ENCODE data around the gene CEL. TPM values are rescaled to one million over a fixed set of nuclear protein-coding genes. Genes with fewer than 3 reads are reported as not detected.
"Not testable (repeated sequence)": the region's sequence is repeated elsewhere in the genome, so short reads cannot be mapped to it uniquely, and the experiment has no call there.

CEL gene
- total and polyA plus RNA-seq, 4 donors, result 1.5 to 4.5 (median 3.8) TPM

DNA sequence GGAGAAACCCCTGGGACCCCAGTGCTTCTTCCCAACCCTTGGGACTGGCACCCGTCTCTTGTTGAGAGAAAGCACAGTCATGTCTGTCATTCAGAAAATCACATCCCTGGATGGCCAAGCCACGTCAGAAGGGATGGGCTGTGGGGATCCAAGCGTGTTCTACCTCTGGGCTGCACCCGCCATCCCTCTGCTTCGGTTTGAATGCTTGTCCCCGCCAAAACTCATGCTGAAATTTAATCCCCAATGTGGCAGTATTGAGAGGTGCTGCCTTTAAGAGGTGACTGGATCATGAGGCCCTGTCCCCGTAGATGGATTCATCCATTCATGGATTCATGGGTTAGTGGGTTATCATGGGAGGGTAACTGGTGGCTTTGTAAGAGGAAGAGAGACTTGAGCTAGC is 27.0 kb downstream of the CEL start:
- no peak overlapping the region for H3K27ac ChIP-seq (ENCODE audit: low read depth in 1 of 2, low read length in 2 of 2)
- 85 to 92% methylated on average over 7 of the region's 7 CpGs for WGBS, 2 donors
- no peak for ATAC-seq (ENCODE audit: low FRiP score)
- no peaks in the 10 kb centered on the region for H3K9me3 ChIP-seq (ENCODE audit: control insufficient read depth, low read length)
- intact Hi-C loops (cut with DNase I), result no loop called here
- DNase-seq, result no peak
- no peaks in the 10 kb centered on the region for H3K4me1 ChIP-seq (ENCODE audit: control insufficient read depth in 1 of 2, insufficient read depth in 2 of 2, low read length in 2 of 2)
- H3K36me3 ChIP-seq (ENCODE audit: control insufficient read depth in 1 of 2, insufficient read depth in 2 of 2, low read length in 1 of 2), result no peaks in the 10 kb centered on the region
- H3K4me3 ChIP-seq (ENCODE audit: low read length in 2 of 2), result no peak overlapping the region
- H3K27me3 ChIP-seq (ENCODE audit: control insufficient read depth in 1 of 2, insufficient read depth in 2 of 2, low read length in 1 of 2), result no peaks in the 10 kb centered on the region

DNA sequence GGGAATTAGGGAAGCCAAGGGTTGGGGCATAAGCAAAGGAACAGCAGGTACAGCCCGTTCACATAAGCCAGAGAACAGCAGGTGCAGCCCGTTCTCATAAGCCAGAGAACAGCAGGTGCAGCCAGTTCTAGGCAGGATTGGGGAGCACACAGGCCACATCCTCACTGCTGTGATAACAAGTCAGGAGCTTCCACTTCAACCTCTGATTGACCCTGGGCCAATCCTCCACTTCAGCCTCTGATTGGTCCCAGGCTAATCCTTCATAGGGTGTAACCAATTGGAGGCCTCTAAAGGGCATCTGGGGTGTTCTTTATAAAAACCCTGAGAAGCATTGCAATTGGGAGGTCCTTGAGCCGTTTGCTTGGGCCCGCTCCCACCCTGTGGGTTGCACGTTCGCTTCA is 27.5 kb downstream of the CEL start:
- ATAC-seq (ENCODE audit: low FRiP score) (no peak), DNase-seq (no peak)
- H3K4me3 ChIP-seq (ENCODE audit: low read length in 2 of 2), result no peak overlapping the region
- no peaks in the 10 kb centered on the region for H3K36me3 ChIP-seq (ENCODE audit: control insufficient read depth in 1 of 2, insufficient read depth in 2 of 2, low read length in 1 of 2)
- no peak overlapping the region for H3K27ac ChIP-seq (ENCODE audit: low read depth in 1 of 2, low read length in 2 of 2)
- H3K9me3 ChIP-seq (ENCODE audit: control insufficient read depth, low read length), result no peaks in the 10 kb centered on the region
- H3K4me1 ChIP-seq (ENCODE audit: control insufficient read depth in 1 of 2, insufficient read depth in 2 of 2, low read length in 2 of 2), result no peaks in the 10 kb centered on the region
- no peaks in the 10 kb centered on the region for H3K27me3 ChIP-seq (ENCODE audit: control insufficient read depth in 1 of 2, insufficient read depth in 2 of 2, low read length in 1 of 2)
- intact Hi-C loops (cut with DNase I), result no loop called here
- 85 to 88% methylated on average over 6 of the region's 6 CpGs for WGBS, 2 donors

DNA sequence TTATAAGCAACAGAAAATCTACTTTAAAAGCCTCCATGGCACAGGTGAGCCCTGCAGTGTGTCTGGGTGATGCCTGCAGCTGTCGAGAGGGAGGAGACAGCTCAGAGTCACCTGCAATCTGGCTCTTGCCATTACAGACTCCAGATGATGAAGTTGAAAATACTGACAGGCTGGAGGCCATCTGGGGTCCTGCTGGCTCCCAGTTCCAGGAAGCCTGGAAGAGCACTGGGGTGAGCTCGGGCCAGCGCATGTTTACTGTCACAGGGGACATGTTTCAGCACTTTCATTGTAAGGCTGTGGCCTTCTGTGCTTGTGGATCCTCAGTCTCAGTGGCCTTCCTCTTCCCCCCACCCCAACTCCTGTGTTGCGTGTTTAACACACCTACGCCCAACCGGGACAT is 28.4 kb downstream of the CEL start:
- H3K9me3 ChIP-seq (ENCODE audit: control insufficient read depth, low read length), result no peaks in the 10 kb centered on the region
- no peak for ATAC-seq (ENCODE audit: low FRiP score)
- no peaks in the 10 kb centered on the region for H3K27me3 ChIP-seq (ENCODE audit: control insufficient read depth in 1 of 2, insufficient read depth in 2 of 2, low read length in 1 of 2)
- H3K27ac ChIP-seq (ENCODE audit: low read depth in 1 of 2, low read length in 2 of 2), result no peak overlapping the region
- no peaks in the 10 kb centered on the region for H3K4me1 ChIP-seq (ENCODE audit: control insufficient read depth in 1 of 2, insufficient read depth in 2 of 2, low read length in 2 of 2)
- intact Hi-C loops (cut with DNase I), result no loop called here
- no peak overlapping the region for H3K4me3 ChIP-seq (ENCODE audit: low read length in 2 of 2)
- 62 to 81% methylated on average over 5 to 6 of the region's 6 CpGs for WGBS, 2 donors
- DNase-seq, result no peak
- no peaks in the 10 kb centered on the region for H3K36me3 ChIP-seq (ENCODE audit: control insufficient read depth in 1 of 2, insufficient read depth in 2 of 2, low read length in 1 of 2)

DNA sequence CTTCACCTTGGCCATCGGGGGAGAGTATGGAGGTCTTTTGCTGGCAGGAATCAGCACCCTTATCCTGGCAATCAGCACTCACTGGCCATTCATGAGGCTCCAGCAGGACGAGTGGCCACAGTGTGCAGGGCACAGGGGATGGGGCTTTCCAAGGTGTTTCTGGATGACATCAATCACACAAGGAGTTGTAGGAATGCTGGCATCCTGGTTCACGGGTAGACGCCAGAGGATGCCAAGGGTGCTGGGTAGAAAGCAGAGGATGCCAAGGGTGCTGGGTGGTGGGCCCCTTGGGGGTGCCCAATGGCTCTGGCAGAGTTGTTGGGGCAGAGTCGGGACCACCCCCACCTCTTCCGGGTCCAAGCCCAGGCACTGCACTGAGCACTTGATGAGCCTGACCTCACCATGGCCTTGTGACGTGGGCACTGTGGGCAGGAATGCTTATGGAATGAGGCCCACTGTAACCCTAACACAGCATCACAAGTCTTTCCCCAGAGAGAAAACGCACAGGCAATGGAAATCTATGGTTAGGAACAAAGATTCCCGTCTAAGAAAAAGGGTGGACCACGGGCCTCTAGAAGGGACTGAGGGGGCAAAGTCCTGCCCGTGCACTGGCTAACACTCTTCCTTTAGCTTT is 29.1 kb downstream of the CEL start:
- ATAC-seq (ENCODE audit: low FRiP score) (no peak), DNase-seq (no peak)
- intact Hi-C loops (cut with DNase I), result no loop called here

DNA sequence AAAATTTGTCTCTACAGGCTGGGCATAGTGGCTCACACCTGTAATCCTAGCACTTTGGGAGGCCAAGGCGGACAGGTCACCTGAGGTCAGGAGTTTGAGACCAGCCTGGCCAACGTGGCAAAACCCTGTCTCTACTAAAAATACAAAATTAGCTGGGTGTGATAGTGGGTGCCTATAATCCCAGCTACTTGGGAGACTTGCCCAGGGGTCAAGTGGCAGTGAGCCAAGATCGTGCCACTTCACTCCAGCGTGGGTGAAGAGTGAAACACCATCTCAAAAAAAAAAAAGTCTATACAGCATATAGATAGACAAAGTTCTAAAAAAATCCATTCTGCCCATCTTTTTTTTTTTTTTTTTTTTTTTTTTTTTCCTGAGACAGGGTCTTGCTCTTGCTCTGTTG is 32.6 kb downstream of the CEL start:
- H3K27me3 ChIP-seq (ENCODE audit: control insufficient read depth in 1 of 2, insufficient read depth in 2 of 2, low read length in 1 of 2); DNase-seq; H3K36me3 ChIP-seq (ENCODE audit: control insufficient read depth in 1 of 2, insufficient read depth in 2 of 2, low read length in 1 of 2); ATAC-seq (ENCODE audit: low FRiP score); H3K27ac ChIP-seq (ENCODE audit: low read depth in 1 of 2, low read length in 2 of 2); H3K4me1 ChIP-seq (ENCODE audit: control insufficient read depth in 1 of 2, insufficient read depth in 2 of 2, low read length in 2 of 2); H3K4me3 ChIP-seq (ENCODE audit: low read length in 2 of 2); H3K9me3 ChIP-seq (ENCODE audit: control insufficient read depth, low read length); intact Hi-C loops (cut with DNase I): not testable (repeated sequence)
- 76 to 77% methylated on average over 4 of the region's 4 CpGs for WGBS, 2 donors

More for the DNA sequence above, 29.1 kb downstream of the CEL start:
- Histone ChIP-seq H3K4me3 (ENCODE audit: low read length in 2 of 2) (no peak overlapping the region), H3K27me3 (ENCODE audit: control insufficient read depth in 1 of 2, insufficient read depth in 2 of 2, low read length in 1 of 2) (no peaks in the 10 kb centered on the region), H3K4me1 (ENCODE audit: control insufficient read depth in 1 of 2, insufficient read depth in 2 of 2, low read length in 2 of 2) (no peaks in the 10 kb centered on the region), H3K36me3 (ENCODE audit: control insufficient read depth in 1 of 2, insufficient read depth in 2 of 2, low read length in 1 of 2) (no peaks in the 10 kb centered on the region), H3K9me3 (ENCODE audit: control insufficient read depth, low read length) (no peaks in the 10 kb centered on the region), H3K27ac (ENCODE audit: low read depth in 1 of 2, low read length in 2 of 2) (no peak overlapping the region)
- 66 to 76% methylated on average over 11 of the region's 11 CpGs for WGBS, 2 donors

DNA sequence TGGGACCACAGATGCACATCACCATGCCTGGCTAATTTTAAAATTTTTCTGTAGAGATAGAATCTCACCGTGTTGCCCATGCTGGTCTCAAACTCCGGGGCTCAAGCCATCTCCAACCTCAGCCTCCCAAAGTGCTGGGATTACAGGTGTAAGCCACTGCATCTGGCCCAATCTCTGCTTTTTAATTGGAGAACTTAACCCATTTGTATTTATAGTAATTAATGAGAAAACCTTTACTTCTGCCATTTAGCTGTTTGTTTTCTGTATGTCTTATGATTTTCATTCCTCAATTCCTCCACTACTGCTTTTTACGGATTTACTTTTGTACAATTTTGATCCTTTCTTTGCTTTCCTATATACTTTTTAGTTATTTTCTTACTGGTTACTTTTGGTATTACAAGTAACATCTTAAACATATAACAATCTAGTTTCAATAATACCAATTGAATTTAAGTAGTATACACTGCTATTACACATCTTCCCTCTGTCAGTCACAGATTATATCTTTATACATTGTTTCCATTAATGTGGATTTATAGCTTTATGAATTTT is 33.1 kb downstream of the CEL start:
- Histone ChIP-seq H3K36me3 (ENCODE audit: control insufficient read depth in 1 of 2, insufficient read depth in 2 of 2, low read length in 1 of 2) (peaks cover 3 to 7% of the 10 kb centered on the region in 2 donors), H3K27me3 (ENCODE audit: control insufficient read depth in 1 of 2, insufficient read depth in 2 of 2, low read length in 1 of 2) (no peaks in the 10 kb centered on the region), H3K4me1 (ENCODE audit: control insufficient read depth in 1 of 2, insufficient read depth in 2 of 2, low read length in 2 of 2) (no peaks in the 10 kb centered on the region), H3K27ac (ENCODE audit: low read depth in 1 of 2, low read length in 2 of 2) (no peak overlapping the region), H3K4me3 (ENCODE audit: low read length in 2 of 2) (no peak overlapping the region), H3K9me3 (ENCODE audit: control insufficient read depth, low read length) (no peaks in the 10 kb centered on the region)
- ATAC-seq (ENCODE audit: low FRiP score) (no peak), DNase-seq (no peak)
- intact Hi-C loops (cut with DNase I), result no loop called here
- WGBS, 2 donors, result 95 to 97% methylated on average over 3 of the region's 3 CpGs

DNA sequence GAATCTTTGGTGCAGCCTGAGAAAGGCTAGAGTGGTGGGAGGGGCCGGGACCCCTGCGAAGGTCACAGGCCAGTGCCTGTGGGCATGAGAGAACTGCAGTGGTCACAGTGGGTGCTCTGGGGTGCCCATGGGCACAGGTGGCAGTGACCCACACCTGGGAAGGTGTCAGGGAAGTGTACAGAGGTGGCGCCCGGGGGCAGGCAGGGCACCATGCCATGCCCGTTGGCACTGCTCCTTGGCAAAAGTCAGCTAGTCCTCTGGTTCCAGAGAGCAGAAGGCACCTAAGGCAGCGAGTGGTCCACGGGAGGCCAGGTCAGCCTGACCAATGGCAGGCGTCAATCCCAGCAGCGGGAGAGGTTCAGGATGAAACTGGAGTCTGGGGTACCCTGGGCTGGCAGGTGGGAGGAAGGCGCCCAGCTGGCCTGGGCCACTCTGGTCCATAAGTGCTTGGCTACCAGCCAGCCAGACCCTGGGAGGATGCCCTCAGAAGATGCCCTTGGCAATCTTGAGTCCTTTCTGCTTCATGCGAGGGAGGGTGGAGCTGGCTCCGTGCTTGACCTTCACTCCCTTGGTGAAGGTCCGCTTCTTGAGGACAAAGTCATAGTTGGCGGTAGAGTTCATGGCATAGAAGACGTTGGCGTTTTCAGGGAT is 36.4 kb downstream of the CEL start:
- WGBS, 2 donors, result 87 to 90% methylated on average over 16 of the region's 16 CpGs
- Histone ChIP-seq H3K27ac (ENCODE audit: low read depth in 1 of 2, low read length in 2 of 2) (no peak overlapping the region), H3K36me3 (ENCODE audit: control insufficient read depth in 1 of 2, insufficient read depth in 2 of 2, low read length in 1 of 2) (peaks cover 7 to 14% of the 10 kb centered on the region in 2 donors), H3K4me3 (ENCODE audit: low read length in 2 of 2) (no peak overlapping the region), H3K27me3 (ENCODE audit: control insufficient read depth in 1 of 2, insufficient read depth in 2 of 2, low read length in 1 of 2) (no peaks in the 10 kb centered on the region), H3K4me1 (ENCODE audit: control insufficient read depth in 1 of 2, insufficient read depth in 2 of 2, low read length in 2 of 2) (no peaks in the 10 kb centered on the region), H3K9me3 (ENCODE audit: control insufficient read depth, low read length) (no peaks in the 10 kb centered on the region)
- ATAC-seq (ENCODE audit: low FRiP score) (no peak), DNase-seq (peak in 1 of 2 donors; percentile 55)
- intact Hi-C loops (cut with DNase I), result no loop called here

DNA sequence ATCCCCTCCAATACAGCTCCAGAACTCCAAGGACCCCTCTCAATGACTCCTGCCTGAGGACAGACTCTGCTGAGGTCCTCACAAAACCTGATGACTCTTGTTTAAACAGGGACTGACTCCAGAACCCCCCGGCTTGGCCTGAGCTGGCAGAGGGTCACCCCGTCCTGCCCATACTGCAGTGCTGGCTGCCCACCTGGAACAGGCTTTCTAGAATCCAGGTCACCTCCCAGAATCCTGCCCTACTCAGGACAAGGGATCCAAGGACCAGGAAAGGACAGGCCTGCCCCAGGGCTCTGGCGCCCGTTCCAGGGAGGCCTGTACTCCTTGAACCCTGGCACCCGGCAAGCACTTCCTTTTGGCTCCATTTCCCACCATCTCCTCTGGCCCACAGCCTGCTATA is 37.1 kb downstream of the CEL start:
- Histone ChIP-seq H3K4me3 (ENCODE audit: low read length in 2 of 2) (no peak overlapping the region), H3K27ac (ENCODE audit: low read depth in 1 of 2, low read length in 2 of 2) (no peak overlapping the region), H3K9me3 (ENCODE audit: control insufficient read depth, low read length) (no peaks in the 10 kb centered on the region), H3K4me1 (ENCODE audit: control insufficient read depth in 1 of 2, insufficient read depth in 2 of 2, low read length in 2 of 2) (no peaks in the 10 kb centered on the region), H3K36me3 (ENCODE audit: control insufficient read depth in 1 of 2, insufficient read depth in 2 of 2, low read length in 1 of 2) (peaks cover 7 to 14% of the 10 kb centered on the region in 2 donors), H3K27me3 (ENCODE audit: control insufficient read depth in 1 of 2, insufficient read depth in 2 of 2, low read length in 1 of 2) (no peaks in the 10 kb centered on the region)
- intact Hi-C loops (cut with DNase I), result no loop called here
- WGBS, 2 donors, result 89 to 92% methylated on average over 5 of the region's 5 CpGs
- peak in 1 of 2 donors; percentile 51 for DNase-seq
- no peak for ATAC-seq (ENCODE audit: low FRiP score)
